GM19463 (cell line): ENCODE data around the gene KASH5.
A peak's percentile ranks its signal among the peaks of the same experiment; 100 is the strongest.
"Not testable (repeated sequence)": the region's sequence is repeated elsewhere in the genome, so short reads cannot be mapped to it uniquely, and the experiment has no call there.

Source experiments
- ATAC-seq: cut with Tn5 transposase; IDR thresholded peaks from one replicate; pipeline ENCODE4 v1.9.1; 2021; ENCODE audit warnings: mild to moderate bottlenecking, moderate library complexity; ENCODE audit not compliant: unreplicated experiment

KASH5 gene

DNA sequence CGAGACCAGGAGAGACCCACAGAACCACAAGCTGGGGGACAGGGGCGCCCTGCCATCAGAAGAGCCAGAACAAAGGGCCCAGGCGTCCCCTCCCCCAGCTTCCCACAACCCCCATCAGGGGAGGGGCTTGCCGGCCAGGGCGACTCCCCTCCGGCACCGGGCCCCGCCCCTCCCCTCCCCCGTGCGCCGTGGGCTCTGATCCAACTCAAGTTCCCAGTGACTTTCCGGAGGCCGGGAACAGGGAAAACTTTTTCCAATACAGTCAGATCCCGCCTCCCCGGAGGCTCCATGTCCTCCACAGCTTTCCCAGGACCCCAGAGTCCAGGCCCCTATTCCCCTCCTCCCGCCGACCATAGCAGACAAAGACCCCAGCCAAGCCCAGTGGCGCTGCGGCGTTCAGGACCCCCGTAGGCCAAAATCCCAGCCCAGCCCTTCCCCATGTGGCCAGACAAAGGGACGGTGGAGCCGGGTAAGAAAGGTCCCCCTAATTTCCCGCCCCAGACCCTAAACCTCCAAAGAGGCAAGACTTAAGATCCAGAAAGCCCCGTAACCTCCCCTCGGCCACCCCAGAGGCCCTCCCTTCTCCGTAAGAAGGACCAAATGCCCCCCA lies 26.5 kb upstream of the KASH5 start:
- no peak for ATAC-seq

DNA sequence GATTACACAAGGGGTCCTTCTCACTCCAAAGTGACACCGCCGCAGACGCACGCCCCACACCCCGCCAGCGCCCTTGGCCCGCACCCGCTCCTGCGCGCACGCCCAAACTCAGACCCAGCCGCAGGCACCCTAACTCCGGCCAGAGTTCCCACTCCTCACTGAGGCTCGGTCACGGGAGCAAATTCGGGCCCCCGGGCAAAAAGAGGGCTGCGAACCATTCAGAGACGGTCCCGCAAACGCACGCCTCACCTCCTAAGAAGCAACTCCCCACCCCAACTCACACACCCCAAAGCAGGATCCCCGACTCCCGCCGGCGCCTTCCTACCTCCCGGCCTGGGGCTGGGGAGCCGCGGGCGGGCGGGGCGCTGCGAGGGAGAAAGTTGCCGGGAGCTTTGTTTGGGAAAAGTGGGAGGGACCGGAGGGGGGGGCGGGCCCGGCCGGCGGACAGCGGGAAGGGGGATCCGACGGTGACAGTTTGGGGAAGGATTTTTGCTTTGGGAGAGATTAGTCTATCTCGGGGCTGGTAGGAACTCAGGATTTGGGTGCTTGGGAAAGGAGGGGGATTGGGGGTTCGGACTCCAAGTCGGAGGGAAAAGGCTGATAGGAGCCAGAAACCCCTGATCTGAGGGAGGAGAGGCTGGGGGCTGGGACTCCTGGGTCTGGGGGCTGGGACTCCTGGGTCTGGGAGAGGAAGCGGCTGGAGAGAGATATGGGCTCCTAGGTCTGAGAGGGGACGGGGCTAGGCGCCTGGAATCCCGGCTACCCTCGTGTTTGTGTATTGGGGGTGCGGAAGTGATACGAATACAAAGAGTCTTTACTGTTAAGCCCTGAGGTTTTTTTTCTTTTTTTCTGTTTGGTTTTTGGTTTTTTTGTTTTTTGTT lies 25.8 kb upstream of the KASH5 start, which contains the start of gene TEAD2:
TEAD2 (minus strand) TSS at position 369 of the 881 bp plus-strand sequence. CDS start 2,341 bp downstream, outside the sequence.
- ATAC-seq: no peak

DNA sequence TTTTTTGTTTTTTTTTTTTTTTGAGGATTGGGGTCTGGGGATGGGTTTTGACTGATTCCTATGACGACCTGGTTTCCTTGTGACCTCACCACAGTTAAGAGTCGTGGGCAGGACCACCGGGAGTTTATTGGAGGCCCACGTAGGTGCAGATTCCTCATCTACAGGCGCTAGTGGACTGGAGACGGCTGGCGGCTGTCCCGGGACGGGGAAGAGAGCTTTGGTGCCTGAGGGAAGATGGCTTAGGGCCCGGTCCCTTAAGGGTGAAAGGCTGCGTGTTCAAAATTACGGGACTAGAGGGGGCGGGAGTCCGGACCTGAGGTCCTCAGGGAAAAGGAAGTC lies 25.2 kb upstream of the KASH5 start:
- ATAC-seq: no peak

DNA sequence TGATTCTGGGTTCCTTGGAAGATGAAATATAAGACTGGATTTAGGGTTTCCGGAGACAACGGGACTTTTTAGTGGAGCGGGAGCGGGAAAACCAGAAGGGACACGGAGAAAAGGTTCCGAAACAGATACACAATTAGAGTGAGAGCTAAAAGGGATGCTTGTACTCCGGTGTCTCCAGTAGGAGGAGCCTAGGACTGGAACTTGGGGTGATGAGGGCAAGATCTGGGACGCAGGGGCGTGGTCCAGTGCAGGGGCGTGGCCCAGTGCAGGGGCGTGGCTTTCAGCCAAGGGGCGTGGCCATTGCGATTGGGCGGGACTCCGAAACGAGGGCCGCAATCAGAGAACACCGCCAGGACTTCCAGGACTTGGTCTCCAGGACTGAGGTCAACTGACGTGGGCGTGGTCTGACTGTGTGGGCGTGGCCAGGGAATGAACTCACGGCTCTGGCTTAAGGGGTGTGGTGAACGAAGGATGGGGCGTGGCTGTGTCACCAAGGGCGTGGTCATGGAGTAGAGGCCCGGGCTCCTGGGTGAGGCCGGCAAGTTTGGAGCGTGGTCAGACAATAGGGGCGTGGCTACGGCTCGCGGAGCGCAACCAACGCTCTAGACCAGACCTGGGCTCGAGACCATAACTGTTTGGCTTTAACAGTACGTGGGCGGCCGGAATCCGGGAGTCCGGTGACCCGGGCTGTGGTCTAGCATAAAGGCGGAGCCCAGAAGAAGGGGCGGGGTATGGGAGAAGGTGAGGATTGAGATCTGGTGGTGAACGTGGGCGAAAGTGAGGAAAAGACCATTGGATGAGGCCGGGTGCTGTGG lies 24.6 kb upstream of the KASH5 start, which contains the start of gene DKKL1:
DKKL1 (plus strand) TSS at position 610 of the 815 bp plus-strand sequence; CDS start at position 732, 122 bp downstream.
- no peak for ATAC-seq

DNA sequence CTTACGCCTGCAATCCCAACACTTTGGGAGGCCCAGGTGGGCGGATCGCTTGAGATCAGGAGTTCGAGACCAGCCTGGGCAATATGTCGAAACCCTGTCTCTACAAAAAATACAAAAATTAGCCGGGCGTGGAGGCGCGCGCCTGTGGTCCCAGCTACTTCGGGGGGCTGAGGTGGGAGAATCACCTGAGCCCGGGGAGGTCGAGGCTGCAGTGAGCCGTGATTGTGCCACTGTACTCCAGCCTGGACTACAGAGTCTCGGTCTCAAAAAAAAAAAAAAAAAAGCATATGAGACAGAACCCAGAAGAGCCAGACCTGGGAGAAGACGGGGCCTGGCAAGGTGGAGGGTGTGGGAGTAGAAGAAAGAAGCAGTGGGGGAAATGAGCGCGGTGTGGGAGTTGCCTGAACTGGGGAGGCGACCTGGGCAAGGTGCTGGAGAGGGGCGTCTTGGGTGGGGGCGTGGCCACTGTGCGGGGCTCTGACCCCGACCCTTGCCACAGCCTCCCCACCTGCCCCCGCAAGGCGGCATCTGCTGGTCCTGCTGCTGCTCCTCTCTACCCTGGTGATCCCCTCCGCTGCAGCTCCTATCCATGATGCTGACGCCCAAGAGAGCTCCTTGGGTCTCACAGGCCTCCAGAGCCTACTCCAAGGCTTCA lies 23.8 kb upstream of the KASH5 start:
- no peak for ATAC-seq

DNA sequence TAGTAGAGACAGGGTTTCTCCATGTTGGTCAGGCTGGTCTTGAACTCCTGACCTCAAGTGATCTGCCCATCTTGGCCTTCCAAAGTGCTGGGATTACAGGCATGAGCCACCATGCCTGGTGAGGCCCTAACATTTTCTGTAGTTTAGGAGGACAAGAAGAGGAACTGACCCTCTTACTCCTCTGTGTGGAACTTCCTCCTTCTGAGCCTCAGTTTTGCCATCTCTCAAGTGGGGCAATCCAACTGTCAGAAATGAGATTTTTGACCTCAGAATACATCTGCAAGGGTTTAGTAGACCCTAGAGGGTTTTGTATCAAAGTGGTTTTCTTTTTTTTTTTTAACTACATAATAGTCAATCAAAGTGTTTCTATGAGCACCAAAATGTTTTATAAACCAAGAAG lies 21.9 kb upstream of the KASH5 start:
- ATAC-seq: no peak

DNA sequence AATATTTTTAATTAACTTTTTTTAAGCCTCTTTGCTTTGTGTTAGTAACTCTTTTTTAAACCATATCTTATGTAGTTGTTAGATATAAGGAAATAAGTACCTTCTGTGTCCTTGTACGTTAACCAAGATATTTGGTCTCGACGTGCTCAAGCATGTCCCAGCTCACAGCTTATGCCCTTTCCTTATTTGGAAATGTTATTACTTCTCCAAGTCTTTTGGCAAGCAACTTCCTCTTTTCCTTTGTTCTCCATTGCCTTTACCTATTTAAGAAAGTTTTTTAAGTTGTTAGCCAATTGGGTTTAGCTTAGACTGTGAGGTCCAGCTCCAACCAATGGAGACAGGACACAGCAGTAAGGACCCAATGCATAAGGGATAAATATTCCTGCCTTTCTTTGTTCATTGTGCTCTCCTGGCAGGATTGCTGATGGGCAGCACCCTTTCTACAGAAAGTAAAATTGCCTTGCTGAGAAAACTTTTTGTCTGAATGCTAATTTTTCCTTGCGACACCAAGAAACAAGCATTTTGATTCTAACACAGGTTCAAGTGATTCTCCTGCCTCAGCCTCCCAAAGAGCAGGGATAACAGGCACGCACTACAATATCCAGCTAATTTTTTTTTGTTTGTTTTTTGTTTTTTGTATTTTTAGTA lies 19.2 kb upstream of the KASH5 start:
- no peak for ATAC-seq

DNA sequence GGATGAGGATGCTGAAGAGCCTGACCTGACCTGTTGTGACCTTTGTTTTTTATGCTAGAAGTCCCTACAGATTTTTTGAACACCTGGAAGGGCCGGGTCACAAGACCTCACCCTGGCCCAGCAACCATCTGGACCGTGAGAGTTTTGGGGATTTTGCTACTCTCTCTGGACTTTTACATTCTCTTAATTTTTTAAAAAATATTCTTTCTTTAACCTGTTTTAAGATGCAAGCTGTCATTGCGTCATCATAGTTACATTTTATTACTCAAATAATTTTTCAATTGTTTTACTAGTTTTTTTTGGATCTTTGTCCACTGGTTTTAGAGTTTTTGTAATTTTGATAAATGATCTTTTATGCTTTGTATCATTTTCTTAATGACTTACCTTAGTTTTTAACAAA lies 16.9 kb upstream of the KASH5 start:
- no peak for ATAC-seq

DNA sequence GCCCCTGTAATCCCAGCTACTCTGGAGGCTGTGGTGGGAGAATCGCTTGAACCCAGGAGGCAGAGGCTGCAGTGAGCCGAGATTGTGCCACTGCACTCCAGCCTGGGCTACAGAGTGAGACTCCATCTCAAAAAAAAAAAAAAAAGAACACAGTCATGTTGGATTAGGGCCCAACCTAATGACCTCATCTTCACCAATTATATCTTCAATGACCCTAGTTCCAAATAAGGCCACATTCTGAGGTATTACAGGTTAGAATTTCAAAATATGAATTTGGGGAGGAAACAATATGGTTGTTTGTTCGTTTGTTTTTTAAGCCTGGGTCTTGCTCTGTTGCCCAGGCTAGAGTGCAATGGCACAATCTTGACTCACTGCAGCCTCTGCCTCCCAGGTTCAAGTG lies 14.9 kb upstream of the KASH5 start:
- ATAC-seq: not testable (repeated sequence)

DNA sequence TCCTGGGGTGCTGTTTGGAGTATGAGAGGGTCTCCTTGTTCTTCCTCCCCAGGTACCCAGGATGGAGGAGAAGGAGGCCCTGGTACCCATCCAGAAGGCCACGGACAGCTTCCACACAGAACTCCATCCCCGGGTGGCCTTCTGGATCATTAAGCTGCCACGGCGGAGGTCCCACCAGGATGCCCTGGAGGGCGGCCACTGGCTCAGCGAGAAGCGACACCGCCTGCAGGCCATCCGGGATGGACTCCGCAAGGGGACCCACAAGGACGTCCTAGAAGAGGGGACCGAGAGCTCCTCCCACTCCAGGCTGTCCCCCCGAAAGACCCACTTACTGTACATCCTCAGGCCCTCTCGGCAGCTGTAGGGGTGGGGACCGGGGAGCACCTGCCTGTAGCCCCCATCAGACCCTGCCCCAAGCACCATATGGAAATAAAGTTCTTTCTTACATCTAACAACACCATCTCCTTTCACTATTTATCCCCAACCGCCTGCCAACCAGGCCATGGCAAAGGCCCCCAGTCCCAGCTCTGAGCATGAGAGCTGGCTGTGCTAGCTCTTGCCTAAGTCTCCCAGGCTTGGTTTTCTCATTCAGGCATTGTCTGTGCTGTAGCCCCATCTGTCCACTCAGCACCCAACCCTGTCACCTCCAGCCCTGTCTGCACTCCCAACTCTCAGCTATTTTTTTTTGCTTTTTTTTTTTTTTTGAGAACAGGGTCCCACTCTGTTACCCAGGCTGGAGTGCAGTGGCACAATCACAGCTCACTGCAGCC lies 13.2 kb upstream of the KASH5 start:
- ATAC-seq: no peak

DNA sequence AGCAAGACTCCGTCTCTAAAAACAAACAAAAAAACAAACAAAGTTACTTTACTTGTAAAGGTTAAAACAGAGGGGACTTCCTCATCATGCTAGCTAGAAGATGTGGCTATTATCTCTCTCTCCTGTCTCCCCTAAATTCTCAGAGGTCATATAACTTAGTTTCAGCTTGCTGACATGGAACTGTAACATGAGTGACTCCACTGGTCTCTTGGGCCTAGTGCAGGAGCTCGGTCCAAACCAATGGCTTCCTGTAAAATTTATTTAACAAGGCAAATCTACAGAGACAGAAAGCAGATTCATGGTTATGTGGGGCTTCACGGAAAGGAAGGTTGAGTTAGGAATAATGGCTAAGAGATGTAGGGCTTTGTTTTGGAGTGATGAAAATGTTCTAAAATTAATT lies 9.5 kb upstream of the KASH5 start:
- no peak for ATAC-seq

DNA sequence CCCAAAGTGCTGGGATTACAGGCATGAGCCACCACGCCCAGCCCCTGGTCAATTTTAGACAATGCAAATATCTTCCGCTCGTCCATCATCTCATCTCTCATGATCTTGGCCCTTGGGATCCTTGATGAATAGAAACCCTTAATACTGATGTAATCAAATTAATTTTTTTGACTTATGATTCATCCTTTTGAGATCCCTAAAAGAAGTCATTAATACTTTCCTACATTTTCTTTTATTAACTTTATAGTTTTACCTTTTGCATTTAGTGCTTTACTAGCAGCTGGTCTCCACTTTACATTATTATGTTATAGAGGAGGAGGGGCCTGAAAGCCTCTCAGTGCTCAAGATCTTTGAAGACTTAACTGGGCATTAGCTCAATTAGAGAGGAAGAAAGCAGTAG lies 7.7 kb upstream of the KASH5 start:
- no peak for ATAC-seq

DNA sequence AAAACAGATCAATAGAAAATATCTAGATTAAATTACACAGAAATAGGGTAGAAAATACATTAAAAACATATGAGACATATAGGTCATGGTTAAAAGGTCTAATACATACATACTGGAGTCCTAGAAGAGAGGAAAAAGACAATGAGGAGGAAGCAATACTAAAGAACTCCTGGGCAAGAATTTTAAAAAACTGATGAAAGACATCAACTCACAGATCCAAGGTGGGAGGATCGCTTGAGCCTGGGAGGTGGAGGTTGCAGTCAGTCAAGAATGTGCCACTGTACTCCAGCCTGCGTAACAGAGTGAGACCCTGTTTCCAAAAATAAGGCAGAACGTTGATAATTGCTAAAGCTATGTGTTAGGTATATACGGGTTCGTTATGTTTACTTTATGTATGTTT lies 5.4 kb upstream of the KASH5 start:
- ATAC-seq: no peak

DNA sequence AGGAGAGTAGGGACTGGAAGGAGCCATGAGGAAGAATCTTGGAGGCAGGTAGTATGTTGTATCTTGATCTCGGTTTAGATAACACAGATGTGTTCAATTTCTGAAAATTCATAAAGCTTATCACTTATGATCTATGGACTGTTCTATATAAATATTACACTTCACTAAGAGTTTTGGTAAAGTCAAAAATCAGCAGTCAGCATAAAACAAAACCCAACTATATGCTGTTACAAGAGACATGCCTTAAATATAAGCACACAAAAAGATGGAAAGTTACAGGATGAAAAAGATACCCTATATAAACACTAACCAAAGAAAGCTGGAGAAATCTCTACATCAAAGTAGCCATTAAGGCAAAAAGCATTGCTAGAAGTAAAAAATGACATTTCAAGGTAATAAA lies 4.5 kb upstream of the KASH5 start:
- ATAC-seq: no peak

DNA sequence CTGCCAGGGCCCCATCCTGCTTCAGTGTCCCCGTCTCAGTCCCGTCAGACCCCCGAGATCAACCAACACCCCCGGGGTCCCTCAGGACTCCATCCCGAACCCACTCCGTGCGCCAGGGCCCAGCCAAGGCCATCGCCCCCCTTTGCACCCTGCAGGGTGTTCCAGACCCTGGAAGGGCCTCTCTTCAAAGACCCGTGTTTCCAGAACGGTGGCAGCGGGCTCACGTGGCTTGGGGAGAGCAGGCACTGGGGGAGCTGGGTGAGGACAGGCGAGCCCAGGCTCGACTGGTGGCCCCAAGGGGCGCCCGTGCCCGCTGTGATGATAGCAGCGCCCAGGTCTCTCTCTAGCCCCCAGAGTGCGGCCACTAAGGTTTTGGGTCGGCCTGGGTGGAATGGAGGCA lies 1.4 kb downstream of the KASH5 start:
- no peak for ATAC-seq

DNA sequence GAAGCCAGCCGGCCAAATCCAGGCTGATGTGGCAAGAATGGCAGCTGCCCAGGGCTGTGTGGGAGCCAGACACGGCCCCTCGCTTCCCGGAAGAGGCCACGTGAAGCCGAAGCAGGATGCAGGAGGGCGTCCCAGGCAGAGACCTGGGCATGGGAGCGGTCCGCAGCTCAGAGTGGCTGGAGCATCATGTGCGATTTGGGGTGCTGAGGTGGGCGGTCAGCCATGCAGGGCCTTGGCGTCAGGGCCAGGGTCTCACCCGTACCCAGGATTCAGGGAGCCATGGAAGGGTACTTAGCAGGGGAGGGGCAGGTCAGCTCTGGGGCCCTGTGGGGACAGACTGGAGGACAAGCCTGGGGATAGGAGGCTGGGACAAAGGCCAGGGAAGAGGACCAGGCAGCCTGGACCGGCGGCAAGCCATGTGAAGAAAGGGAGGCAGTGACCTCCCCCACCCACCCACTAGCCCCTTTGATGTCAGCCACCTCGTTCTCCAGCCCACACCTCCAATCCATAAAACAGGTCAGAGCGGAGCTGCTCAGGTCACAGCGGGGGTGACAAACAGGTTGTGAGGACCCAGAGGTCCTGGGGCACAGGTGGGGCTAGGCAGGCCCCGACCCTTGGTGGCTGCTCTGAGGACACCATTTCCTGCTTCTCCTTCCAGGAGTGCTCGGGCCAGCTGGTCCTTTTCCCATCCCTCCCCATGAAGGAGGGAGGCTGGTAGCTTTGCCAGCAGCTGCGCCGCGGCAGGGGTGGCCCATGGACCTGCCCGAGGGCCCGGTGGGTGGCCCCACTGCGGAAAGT lies 2.3 kb downstream of the KASH5 start:
- no peak for ATAC-seq

DNA sequence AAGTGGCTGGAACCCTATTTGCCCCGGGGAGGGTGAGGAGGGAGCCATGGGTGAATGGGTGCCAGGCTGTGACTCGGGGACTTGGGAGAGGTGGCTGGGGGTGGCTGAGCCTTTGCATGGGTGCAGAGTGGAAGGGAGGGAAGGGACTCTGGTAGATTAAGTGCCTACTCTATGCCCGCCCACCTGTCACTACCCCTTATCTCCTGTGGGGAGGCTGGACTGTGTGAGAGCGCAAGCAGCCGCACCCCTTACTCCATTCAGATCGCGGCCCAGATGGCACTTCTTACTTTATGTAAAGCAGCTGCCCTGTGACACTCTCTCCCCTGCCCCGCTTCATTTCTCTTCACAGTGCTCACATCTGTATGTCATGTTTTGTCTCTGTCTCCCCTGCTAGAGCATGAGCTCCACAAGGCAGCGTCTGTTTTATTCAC lies 2.9 kb downstream of the KASH5 start:
- ATAC-seq: no peak

DNA sequence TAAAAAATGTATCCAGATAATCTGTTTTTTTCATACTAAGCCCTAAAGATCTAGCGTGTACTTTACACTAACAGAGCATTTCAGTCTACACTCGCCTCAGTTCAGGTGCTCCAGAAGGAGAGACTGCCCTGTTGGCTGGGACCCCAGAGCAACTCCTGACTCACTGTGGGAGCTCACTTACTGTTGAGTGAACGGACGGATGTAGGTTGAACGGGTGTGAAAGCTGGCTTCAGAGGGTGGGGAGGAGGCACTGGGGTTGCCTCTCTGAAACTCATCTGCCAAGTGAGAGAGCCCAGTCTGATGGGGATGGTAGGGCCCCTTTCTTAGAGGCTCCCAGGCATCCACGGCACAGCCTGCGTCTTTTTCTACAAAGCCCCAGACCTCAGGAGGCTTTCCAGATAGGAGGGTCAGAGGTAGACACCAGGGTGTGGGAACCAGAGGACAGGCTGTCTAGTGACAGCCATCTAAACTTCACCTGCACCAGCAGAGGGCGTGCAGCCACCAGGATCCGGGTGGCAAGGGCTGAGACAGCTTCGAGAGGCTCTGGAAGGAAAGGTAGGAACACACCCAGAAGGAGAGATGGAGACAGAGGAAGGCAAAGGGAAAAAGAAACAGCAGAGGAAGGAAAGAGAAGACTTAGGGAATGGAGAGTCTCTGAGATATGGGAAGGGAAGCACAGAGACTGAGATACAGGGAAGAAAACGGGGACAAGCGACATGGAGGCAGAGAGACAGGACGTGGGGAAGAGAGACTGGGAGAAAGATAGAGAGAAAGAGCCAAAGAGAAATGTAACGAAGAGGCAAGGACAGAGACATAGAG lies 3.7 kb downstream of the KASH5 start:
- ATAC-seq: peak; percentile 56
